ENCODE data around the gene RIPK3.

- TF ChIP-seq, protein P1, sequence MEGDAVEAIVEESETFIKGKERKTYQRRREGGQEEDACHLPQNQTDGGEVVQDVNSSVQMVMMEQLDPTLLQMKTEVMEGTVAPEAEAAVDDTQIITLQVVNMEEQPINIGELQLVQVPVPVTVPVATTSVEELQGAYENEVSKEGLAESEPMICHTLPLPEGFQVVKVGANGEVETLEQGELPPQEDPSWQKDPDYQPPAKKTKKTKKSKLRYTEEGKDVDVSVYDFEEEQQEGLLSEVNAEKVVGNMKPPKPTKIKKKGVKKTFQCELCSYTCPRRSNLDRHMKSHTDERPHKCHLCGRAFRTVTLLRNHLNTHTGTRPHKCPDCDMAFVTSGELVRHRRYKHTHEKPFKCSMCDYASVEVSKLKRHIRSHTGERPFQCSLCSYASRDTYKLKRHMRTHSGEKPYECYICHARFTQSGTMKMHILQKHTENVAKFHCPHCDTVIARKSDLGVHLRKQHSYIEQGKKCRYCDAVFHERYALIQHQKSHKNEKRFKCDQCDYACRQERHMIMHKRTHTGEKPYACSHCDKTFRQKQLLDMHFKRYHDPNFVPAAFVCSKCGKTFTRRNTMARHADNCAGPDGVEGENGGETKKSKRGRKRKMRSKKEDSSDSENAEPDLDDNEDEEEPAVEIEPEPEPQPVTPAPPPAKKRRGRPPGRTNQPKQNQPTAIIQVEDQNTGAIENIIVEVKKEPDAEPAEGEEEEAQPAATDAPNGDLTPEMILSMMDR (conservative IDR thresholded peaks at IDR 0.05; ENCODE audit: low read depth in 2 of 2) = no peak
- no peak for TF ChIP-seq EZH2 (IDR thresholded peaks at IDR 0.05; ENCODE audit: low read depth, unreplicated experiment)
- TF ChIP-seq POLR2AphosphoS5 (IDR thresholded peaks at IDR 0.05; ENCODE audit: low read depth) = no peak
- no peak for TF ChIP-seq EZH2phosphoT487 (IDR thresholded peaks at IDR 0.05; ENCODE audit: unreplicated experiment)
- TF ChIP-seq REST (IDR thresholded peaks at IDR 0.05; ENCODE audit: unreplicated experiment) = no peak
- no peak for TF ChIP-seq JUNB (IDR thresholded peaks at IDR 0.05; ENCODE audit: unreplicated experiment)
- TF ChIP-seq, protein P2, sequence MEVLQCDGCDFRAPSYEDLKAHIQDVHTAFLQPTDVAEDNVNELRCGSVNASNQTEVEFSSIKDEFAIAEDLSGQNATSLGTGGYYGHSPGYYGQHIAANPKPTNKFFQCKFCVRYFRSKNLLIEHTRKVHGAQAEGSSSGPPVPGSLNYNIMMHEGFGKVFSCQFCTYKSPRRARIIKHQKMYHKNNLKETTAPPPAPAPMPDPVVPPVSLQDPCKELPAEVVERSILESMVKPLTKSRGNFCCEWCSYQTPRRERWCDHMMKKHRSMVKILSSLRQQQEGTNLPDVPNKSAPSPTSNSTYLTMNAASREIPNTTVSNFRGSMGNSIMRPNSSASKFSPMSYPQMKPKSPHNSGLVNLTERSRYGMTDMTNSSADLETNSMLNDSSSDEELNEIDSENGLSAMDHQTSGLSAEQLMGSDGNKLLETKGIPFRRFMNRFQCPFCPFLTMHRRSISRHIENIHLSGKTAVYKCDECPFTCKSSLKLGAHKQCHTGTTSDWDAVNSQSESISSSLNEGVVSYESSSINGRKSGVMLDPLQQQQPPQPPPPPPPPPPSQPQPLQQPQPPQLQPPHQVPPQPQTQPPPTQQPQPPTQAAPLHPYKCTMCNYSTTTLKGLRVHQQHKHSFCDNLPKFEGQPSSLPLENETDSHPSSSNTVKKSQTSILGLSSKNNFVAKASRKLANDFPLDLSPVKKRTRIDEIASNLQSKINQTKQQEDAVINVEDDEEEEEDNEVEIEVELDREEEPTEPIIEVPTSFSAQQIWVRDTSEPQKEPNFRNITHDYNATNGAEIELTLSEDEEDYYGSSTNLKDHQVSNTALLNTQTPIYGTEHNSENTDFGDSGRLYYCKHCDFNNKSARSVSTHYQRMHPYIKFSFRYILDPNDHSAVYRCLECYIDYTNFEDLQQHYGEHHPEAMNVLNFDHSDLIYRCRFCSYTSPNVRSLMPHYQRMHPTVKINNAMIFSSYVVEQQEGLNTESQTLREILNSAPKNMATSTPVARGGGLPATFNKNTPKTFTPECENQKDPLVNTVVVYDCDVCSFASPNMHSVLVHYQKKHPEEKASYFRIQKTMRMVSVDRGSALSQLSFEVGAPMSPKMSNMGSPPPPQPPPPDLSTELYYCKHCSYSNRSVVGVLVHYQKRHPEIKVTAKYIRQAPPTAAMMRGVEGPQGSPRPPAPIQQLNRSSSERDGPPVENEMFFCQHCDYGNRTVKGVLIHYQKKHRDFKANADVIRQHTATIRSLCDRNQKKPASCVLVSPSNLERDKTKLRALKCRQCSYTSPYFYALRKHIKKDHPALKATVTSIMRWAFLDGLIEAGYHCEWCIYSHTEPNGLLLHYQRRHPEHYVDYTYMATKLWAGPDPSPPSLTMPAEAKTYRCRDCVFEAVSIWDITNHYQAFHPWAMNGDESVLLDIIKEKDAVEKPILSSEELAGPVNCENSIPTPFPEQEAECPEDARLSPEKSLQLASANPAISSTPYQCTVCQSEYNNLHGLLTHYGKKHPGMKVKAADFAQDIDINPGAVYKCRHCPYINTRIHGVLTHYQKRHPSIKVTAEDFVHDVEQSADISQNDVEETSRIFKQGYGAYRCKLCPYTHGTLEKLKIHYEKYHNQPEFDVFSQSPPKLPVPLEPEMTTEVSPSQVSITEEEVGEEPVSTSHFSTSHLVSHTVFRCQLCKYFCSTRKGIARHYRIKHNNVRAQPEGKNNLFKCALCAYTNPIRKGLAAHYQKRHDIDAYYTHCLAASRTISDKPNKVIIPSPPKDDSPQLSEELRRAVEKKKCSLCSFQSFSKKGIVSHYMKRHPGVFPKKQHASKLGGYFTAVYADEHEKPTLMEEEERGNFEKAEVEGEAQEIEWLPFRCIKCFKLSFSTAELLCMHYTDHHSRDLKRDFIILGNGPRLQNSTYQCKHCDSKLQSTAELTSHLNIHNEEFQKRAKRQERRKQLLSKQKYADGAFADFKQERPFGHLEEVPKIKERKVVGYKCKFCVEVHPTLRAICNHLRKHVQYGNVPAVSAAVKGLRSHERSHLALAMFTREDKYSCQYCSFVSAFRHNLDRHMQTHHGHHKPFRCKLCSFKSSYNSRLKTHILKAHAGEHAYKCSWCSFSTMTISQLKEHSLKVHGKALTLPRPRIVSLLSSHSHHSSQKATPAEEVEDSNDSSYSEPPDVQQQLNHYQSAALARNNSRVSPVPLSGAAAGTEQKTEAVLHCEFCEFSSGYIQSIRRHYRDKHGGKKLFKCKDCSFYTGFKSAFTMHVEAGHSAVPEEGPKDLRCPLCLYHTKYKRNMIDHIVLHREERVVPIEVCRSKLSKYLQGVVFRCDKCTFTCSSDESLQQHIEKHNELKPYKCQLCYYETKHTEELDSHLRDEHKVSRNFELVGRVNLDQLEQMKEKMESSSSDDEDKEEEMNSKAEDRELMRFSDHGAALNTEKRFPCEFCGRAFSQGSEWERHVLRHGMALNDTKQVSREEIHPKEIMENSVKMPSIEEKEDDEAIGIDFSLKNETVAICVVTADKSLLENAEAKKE (CRISPR knock-in tag; IDR thresholded peaks at IDR 0.05) = no peak
- no peak for TF ChIP-seq CREB1 (CRISPR knock-in tag; IDR thresholded peaks at IDR 0.05; ENCODE audit: low read depth)
Observed at GRCh38 chr14:24377657-24378056, 37.9 kb upstream of the RIPK3 start.
